Astrocyte (in vitro differentiated cells and primary cell): Measurements from ENCODE around the gene ABHD12.

Experiments used
- EZH2 ChIP-seq: IDR thresholded peaks from 2 replicates; pipeline ENCODE4 v1.6.1; 2012; ENCODE audit warnings: mild to moderate bottlenecking, low read length, inconsistent platforms; ENCODE audit not compliant: insufficient read depth
- TF ChIP-seq, protein P1 (sequence below): IDR thresholded peaks from 2 replicates; pipeline ENCODE4 v1.5.1; 2011; ENCODE audit warnings: low read depth, mild to moderate bottlenecking, inconsistent platforms, low read length, moderate library complexity; ENCODE audit not compliant: insufficient read depth

DNA sequence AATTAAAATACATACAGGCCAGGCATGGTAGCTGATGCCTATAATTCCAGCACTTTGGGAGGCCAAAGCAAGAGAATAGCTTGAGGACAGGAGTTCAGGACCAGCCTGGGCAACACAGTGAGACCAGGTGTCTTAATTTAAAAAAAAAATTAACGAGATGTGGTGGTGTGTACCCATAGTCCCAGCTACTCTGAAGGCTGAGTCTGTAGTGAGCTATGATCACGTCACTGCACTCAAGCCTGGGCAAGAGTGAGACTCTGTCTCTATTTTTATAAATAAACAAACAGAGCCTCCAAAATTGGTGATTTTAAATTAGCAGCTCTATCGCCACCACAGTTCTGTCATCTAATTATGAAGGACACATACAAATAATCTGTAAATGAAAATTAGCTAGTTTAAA lies 37.9 kb downstream of the ABHD12 start:
- TF ChIP-seq, protein P1, sequence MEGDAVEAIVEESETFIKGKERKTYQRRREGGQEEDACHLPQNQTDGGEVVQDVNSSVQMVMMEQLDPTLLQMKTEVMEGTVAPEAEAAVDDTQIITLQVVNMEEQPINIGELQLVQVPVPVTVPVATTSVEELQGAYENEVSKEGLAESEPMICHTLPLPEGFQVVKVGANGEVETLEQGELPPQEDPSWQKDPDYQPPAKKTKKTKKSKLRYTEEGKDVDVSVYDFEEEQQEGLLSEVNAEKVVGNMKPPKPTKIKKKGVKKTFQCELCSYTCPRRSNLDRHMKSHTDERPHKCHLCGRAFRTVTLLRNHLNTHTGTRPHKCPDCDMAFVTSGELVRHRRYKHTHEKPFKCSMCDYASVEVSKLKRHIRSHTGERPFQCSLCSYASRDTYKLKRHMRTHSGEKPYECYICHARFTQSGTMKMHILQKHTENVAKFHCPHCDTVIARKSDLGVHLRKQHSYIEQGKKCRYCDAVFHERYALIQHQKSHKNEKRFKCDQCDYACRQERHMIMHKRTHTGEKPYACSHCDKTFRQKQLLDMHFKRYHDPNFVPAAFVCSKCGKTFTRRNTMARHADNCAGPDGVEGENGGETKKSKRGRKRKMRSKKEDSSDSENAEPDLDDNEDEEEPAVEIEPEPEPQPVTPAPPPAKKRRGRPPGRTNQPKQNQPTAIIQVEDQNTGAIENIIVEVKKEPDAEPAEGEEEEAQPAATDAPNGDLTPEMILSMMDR, result no peak
- no peak for TF ChIP-seq EZH2
